HCT116 (cell line): ENCODE results near the gene SLC38A8. TPM values are rescaled to one million over a fixed set of nuclear protein-coding genes. Genes with fewer than 3 reads are reported as not detected.

Source experiments
- ATAC-seq: fragments of 200-7000 bp; cut with Tn5 transposase; 2 replicates; pipeline ENCODE4 v1.9.1; 2020; ENCODE audit warnings: mild to moderate bottlenecking, moderate library complexity
- BruUV-seq: library from RNA; stranded (reverse); fragments of 400-500 nt; replicated peaks from 2 replicates; lab custom pipeline; 2021; lab: Mats Ljungman, UMichigan
- CTCF ChIA-PET: fragments of 300-600 bp; sonication (Branson Sonifier 250); formaldehyde crosslinking; loops from one replicate; lab custom pipeline; 2021; ENCODE audit warnings: antibody characterized with exemption; lab: Charles Lee
- POLR2A ChIA-PET: fragments of 300-600, 350-600 bp; sonication (Branson Sonifier 250); formaldehyde crosslinking; loops from one replicate; lab custom pipeline; 2021; ENCODE audit warnings: antibody characterized with exemption; lab: Charles Lee
- RAD21 ChIA-PET, 2 experiments: fragments of 300-600 bp; sonication (Branson Sonifier 250); formaldehyde crosslinking; loops; one replicate each; lab custom pipeline; 2023; ENCODE audit warnings: low total read pairs in 2 of 2; ENCODE audit not compliant: uncharacterized antibody in 2 of 2, unreplicated experiment in 2 of 2, low non-redundant PET in 1 of 2; lab: Charles Lee
- DNase-seq: peaks from one replicate; pipeline ENCODE4 v3.0.0-alpha.2; 2010; ENCODE audit warnings: low read depth, low spot score
- H2AFZ ChIP-seq: fragments of 200-600 bp; shearing (Covaris generic), sonication (generic); 2 replicates; pipeline ENCODE4 v1.6.1; 2017; ENCODE audit warnings: low read depth, mixed run types, mixed read lengths, antibody characterized with exemption, low read length; ENCODE audit not compliant: poor library complexity, severe bottlenecking
- H3K27ac ChIP-seq: 2 replicates; pipeline ENCODE4 v1.5.1; 2012; ENCODE audit warnings: low read depth, low read length
- H3K27me3 ChIP-seq: fragments of 200-600 bp; sonication (generic); 2 replicates; pipeline ENCODE4 v1.6.1; 2016; ENCODE audit warnings: mixed run types, low read length, mixed read lengths; ENCODE audit not compliant: insufficient read depth
- H3K36me3 ChIP-seq, 2 experiments: fragments of 200-500 bp in 1 of 2; fragments of 200-600 bp in 1 of 2; sonication (Bioruptor generic) in 1 of 2; sonication (generic) in 1 of 2; 2 replicates each; pipeline versions ENCODE4 v1.5.1 to v1.6.1; 2014 to 2016; ENCODE audit warnings: low read length in 2 of 2, inconsistent platforms in 1 of 2, mixed read lengths in 1 of 2, mixed run types in 1 of 2; ENCODE audit not compliant: insufficient read depth in 2 of 2, control insufficient read depth in 1 of 2
- H3K4me1 ChIP-seq, 2 experiments: fragments of 200-600 bp in 1 of 2; sonication (generic) in 1 of 2; 2 replicates each; pipeline versions ENCODE4 v1.5.1 to v1.6.1; 2012 to 2017; ENCODE audit warnings: low read length in 2 of 2, inconsistent platforms in 1 of 2, mild to moderate bottlenecking in 1 of 2, mixed read lengths in 1 of 2, mixed run types in 1 of 2, moderate library complexity in 1 of 2; ENCODE audit not compliant: insufficient read depth in 2 of 2, control insufficient read depth in 1 of 2
- H3K4me2 ChIP-seq: fragments of 200-600 bp; sonication (generic); 2 replicates; pipeline ENCODE4 v1.6.1; 2017; ENCODE audit warnings: mixed run types, low read length, mixed read lengths
- H3K4me3 ChIP-seq, 2 experiments: fragments of 200-600 bp in 1 of 2; sonication (generic) in 1 of 2; replicated peaks in 1 of 2; 2 replicates each; pipeline ENCODE4 v1.5.1; 2011 to 2016; ENCODE audit warnings: low read length in 2 of 2, control low read depth in 1 of 2, low read depth in 1 of 2, mild to moderate bottlenecking in 1 of 2, mixed read lengths in 1 of 2, mixed run types in 1 of 2
- H3K79me2 ChIP-seq: fragments of 200-600 bp; sonication (generic); 2 replicates; pipeline ENCODE4 v1.6.1; 2017; ENCODE audit warnings: mild to moderate bottlenecking, mixed run types, low read length, moderate library complexity, mixed read lengths; ENCODE audit not compliant: insufficient read depth
- H3K9ac ChIP-seq: fragments of 200-600 bp; sonication (generic); 2 replicates; pipeline ENCODE4 v1.6.1; 2016; ENCODE audit warnings: low read length, mixed read lengths
- H3K9me2 ChIP-seq: fragments of 200-600 bp; sonication (generic), shearing (Covaris generic); 2 replicates; pipeline ENCODE4 v1.6.1; 2017; ENCODE audit warnings: mixed run types, mild to moderate bottlenecking, moderate library complexity; ENCODE audit not compliant: insufficient read depth
- H3K9me3 ChIP-seq, 2 experiments: fragments of 200-500 bp in 1 of 2; fragments of 200-600 bp in 1 of 2; sonication (Bioruptor generic) in 1 of 2; sonication (generic) in 1 of 2; 2 replicates each; pipeline ENCODE4 v1.6.1; 2014 to 2017; ENCODE audit warnings: low read length in 2 of 2, mixed read lengths in 2 of 2, inconsistent platforms in 1 of 2, low read depth in 1 of 2, mild to moderate bottlenecking in 1 of 2, mixed run types in 1 of 2, moderate library complexity in 1 of 2; ENCODE audit not compliant: control insufficient read depth in 1 of 2, insufficient read depth in 1 of 2
- H4K20me1 ChIP-seq: fragments of 200-600 bp; sonication (generic), shearing (Covaris generic); 2 replicates; pipeline ENCODE4 v1.6.1; 2017; ENCODE audit warnings: mixed run types, mild to moderate bottlenecking, moderate library complexity; ENCODE audit not compliant: insufficient read depth
- EGR1 ChIP-seq: IDR thresholded peaks from 2 replicates; pipeline ENCODE4 v1.6.1; 2012; ENCODE audit warnings: low read depth
- EZH2 ChIP-seq: fragments of 200-600 bp; sonication (generic); IDR thresholded peaks from 2 replicates; pipeline ENCODE4 v1.6.1; 2017; ENCODE audit warnings: antibody characterized with exemption, mixed run types
- POLR2A ChIP-seq: IDR thresholded peaks from 2 replicates; pipeline ENCODE4 v1.7.0; 2011; ENCODE audit warnings: borderline replicate concordance; ENCODE audit not compliant: insufficient read depth, insufficient read length; ENCODE audit errors: extremely low read depth
- POLR2AphosphoS5 ChIP-seq: IDR thresholded peaks from 2 replicates; pipeline ENCODE4 v1.6.1; 2011; ENCODE audit warnings: mild to moderate bottlenecking, low read depth, low read length, moderate library complexity
- YY1 ChIP-seq: IDR thresholded peaks from 2 replicates; pipeline ENCODE4 v1.6.1; 2011; ENCODE audit warnings: low read length, low read depth, moderate library complexity, mild to moderate bottlenecking; ENCODE audit not compliant: insufficient replicate concordance; ENCODE audit errors: extremely low read depth
- ZFX ChIP-seq: fragments of 450-650 bp; IDR thresholded peaks from 2 replicates; pipeline ENCODE4 v1.6.1; 2017
- intact Hi-C: fragments of 100-400 bp; cut with micrococcal nuclease; formaldehyde crosslinking; loops from 2 replicates; pipeline ENCODE4 v1.10.0; 2022
- total RNA-seq: library from RNA; stranded (reverse); gene quantifications from one replicate; pipeline ENCODE4 v1.2.1, GENCODE V29; 2021; ENCODE audit not compliant: unreplicated experiment
- TF ChIP-seq, protein P1 (sequence below), 3 experiments: fragments of 200-600 bp in 1 of 3; sonication (generic) in 1 of 3; IDR thresholded peaks in 2 of 3; conservative IDR thresholded peaks in 1 of 3; 2 replicates each; pipeline ENCODE4 v1.5.1; 2012 to 2017; ENCODE audit warnings: low read depth in 2 of 3, low read length in 2 of 3, antibody characterized with exemption in 1 of 3, borderline replicate concordance in 1 of 3, control low read depth in 1 of 3, mild to moderate bottlenecking in 1 of 3, mixed read lengths in 1 of 3, mixed run types in 1 of 3, moderate library complexity in 1 of 3; ENCODE audit not compliant: insufficient read depth in 1 of 3
- TF ChIP-seq, protein P2 (sequence below): IDR thresholded peaks from 2 replicates; pipeline ENCODE4 v1.6.1; 2012; ENCODE audit warnings: low read depth
- TF ChIP-seq, protein P3 (sequence below): IDR thresholded peaks from 2 replicates; pipeline ENCODE4 v1.6.1; 2011; ENCODE audit warnings: mild to moderate bottlenecking, low read length, moderate library complexity; ENCODE audit not compliant: insufficient replicate concordance; ENCODE audit errors: extremely low read depth

Gene SLC38A8
- total RNA-seq, 1 experiment from 2014 or later = not detected

DNA sequence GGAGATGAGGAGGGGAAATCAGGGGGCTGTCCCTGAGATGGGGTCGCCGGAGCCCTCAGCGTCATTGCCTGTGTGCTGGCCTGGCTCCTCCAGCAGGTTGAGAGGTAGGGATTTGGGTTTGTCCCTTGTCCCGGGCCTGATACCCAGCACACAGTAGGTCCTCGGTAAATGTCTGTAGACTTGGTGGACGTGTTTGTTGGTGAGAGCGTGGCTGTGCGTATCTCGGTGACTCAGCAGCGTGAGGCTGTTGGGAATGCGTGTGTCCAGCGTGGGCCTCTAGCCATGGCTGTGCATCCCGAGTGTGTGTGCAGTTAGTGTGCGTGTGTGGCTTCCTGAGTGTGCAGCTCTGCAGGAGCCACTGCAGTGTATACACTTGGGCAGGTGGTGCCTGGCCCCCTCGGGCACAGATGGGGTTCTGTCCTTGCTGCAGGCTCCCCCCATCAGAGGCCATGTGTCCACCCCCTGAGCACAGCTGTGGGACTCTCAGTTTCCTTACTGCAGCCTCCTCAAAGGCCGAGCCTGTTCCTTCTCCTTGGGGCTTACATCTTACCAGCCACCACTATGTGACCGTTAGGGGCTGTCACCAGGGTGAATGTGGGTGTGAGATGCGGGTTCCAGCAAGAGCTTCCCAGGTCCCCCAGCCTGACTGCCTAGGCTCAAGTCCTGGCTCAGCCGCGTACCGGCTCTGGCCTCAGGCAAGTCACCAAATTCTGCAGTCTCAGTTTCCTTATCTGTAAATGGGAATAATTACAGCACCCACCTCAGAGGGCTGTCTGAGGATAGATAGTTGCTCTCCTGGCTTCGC lies 68.8 kb downstream of the SLC38A8 start:
- POLR2A ChIA-PET = no interaction called here
- CTCF ChIA-PET = no interaction called here
- ATAC-seq = no peak

More for the DNA sequence above, 68.8 kb downstream of the SLC38A8 start:
- no peak overlapping the region for H3K9ac ChIP-seq
- H3K79me2 ChIP-seq = no peaks in the 10 kb centered on the region
- RAD21 ChIA-PET = no interaction called here
- peaks cover 6 to 8% of the 10 kb centered on the region in 2 experiments; a peak in 2 of 4 replicates for H3K9me3 ChIP-seq
- intact Hi-C loops = no loop called here
- BruUV-seq = no TSS peak
- no peaks in the 10 kb centered on the region for H3K4me1 ChIP-seq
- H3K4me3 ChIP-seq = no peak overlapping the region
- H3K9me2 ChIP-seq = no peaks in the 10 kb centered on the region
- no peak overlapping the region for H2AFZ ChIP-seq
- TF ChIP-seq EGR1 (no peak), POLR2AphosphoS5 (no peak), ZFX (no peak), POLR2A (no peak), YY1 (no peak), EZH2 (no peak)
- TF ChIP-seq, protein P1, sequence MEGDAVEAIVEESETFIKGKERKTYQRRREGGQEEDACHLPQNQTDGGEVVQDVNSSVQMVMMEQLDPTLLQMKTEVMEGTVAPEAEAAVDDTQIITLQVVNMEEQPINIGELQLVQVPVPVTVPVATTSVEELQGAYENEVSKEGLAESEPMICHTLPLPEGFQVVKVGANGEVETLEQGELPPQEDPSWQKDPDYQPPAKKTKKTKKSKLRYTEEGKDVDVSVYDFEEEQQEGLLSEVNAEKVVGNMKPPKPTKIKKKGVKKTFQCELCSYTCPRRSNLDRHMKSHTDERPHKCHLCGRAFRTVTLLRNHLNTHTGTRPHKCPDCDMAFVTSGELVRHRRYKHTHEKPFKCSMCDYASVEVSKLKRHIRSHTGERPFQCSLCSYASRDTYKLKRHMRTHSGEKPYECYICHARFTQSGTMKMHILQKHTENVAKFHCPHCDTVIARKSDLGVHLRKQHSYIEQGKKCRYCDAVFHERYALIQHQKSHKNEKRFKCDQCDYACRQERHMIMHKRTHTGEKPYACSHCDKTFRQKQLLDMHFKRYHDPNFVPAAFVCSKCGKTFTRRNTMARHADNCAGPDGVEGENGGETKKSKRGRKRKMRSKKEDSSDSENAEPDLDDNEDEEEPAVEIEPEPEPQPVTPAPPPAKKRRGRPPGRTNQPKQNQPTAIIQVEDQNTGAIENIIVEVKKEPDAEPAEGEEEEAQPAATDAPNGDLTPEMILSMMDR (IDR thresholded peaks at IDR 0.05 in 2 of 3, conservative IDR thresholded peaks at IDR 0.05 in 1 of 3; ENCODE audit: borderline replicate concordance in 1 of 3, insufficient read depth in 1 of 3, low read depth in 2 of 3, low read length in 2 of 3) = no peak
- TF ChIP-seq, protein P2, sequence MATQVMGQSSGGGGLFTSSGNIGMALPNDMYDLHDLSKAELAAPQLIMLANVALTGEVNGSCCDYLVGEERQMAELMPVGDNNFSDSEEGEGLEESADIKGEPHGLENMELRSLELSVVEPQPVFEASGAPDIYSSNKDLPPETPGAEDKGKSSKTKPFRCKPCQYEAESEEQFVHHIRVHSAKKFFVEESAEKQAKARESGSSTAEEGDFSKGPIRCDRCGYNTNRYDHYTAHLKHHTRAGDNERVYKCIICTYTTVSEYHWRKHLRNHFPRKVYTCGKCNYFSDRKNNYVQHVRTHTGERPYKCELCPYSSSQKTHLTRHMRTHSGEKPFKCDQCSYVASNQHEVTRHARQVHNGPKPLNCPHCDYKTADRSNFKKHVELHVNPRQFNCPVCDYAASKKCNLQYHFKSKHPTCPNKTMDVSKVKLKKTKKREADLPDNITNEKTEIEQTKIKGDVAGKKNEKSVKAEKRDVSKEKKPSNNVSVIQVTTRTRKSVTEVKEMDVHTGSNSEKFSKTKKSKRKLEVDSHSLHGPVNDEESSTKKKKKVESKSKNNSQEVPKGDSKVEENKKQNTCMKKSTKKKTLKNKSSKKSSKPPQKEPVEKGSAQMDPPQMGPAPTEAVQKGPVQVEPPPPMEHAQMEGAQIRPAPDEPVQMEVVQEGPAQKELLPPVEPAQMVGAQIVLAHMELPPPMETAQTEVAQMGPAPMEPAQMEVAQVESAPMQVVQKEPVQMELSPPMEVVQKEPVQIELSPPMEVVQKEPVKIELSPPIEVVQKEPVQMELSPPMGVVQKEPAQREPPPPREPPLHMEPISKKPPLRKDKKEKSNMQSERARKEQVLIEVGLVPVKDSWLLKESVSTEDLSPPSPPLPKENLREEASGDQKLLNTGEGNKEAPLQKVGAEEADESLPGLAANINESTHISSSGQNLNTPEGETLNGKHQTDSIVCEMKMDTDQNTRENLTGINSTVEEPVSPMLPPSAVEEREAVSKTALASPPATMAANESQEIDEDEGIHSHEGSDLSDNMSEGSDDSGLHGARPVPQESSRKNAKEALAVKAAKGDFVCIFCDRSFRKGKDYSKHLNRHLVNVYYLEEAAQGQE = no peak
- TF ChIP-seq, protein P3, sequence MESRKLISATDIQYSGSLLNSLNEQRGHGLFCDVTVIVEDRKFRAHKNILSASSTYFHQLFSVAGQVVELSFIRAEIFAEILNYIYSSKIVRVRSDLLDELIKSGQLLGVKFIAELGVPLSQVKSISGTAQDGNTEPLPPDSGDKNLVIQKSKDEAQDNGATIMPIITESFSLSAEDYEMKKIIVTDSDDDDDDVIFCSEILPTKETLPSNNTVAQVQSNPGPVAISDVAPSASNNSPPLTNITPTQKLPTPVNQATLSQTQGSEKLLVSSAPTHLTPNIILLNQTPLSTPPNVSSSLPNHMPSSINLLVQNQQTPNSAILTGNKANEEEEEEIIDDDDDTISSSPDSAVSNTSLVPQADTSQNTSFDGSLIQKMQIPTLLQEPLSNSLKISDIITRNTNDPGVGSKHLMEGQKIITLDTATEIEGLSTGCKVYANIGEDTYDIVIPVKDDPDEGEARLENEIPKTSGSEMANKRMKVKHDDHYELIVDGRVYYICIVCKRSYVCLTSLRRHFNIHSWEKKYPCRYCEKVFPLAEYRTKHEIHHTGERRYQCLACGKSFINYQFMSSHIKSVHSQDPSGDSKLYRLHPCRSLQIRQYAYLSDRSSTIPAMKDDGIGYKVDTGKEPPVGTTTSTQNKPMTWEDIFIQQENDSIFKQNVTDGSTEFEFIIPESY = no peak
- H3K27me3 ChIP-seq = no peaks in the 10 kb centered on the region; the same call in 1 of the 2 replicates
- no peak overlapping the region for H3K4me2 ChIP-seq
- no peaks in the 10 kb centered on the region for H3K36me3 ChIP-seq
- H4K20me1 ChIP-seq = no peaks in the 10 kb centered on the region
- H3K27ac ChIP-seq = no peak overlapping the region
- DNase-seq = no peak
